DND-41 (cell line): ENCODE results near the gene SERPINA3.

Experiments used
- ATAC-seq: fragments of 200-7000 bp; cut with Tn5 transposase; 3 replicates; pipeline ENCODE4 v1.9.1; 2021; ENCODE audit warnings: low read depth; ENCODE audit not compliant: insufficient read depth
- DNase-seq: peaks from one replicate; pipeline ENCODE4 v3.0.0-alpha.2; 2020
- H2AFZ ChIP-seq: 2 replicates; pipeline ENCODE4 v1.6.0; 2012; ENCODE audit warnings: low read depth, low read length
- H3K27ac ChIP-seq: 2 replicates; pipeline ENCODE4 v1.5.1; 2012; ENCODE audit warnings: low read length, inconsistent platforms
- H3K27me3 ChIP-seq: fragments of 200-600 bp; sonication (generic); 2 replicates; pipeline ENCODE4 v1.6.0; 2012; ENCODE audit warnings: low read length, mild to moderate bottlenecking, inconsistent platforms; ENCODE audit not compliant: insufficient read depth, poor library complexity
- H3K36me3 ChIP-seq: 2 replicates; pipeline ENCODE4 v1.5.1; 2012; ENCODE audit warnings: low read length, inconsistent platforms; ENCODE audit not compliant: insufficient read depth
- H3K4me1 ChIP-seq: 2 replicates; pipeline ENCODE4 v1.5.1; 2012; ENCODE audit warnings: mild to moderate bottlenecking, low read length; ENCODE audit not compliant: insufficient read depth
- H3K4me2 ChIP-seq: 2 replicates; pipeline ENCODE4 v1.6.0; 2012; ENCODE audit warnings: mild to moderate bottlenecking, moderate library complexity, low read length, inconsistent platforms; ENCODE audit not compliant: insufficient read depth
- H3K4me3 ChIP-seq, 2 experiments: fragments of 200-600 bp in 1 of 2; shearing (Covaris generic) in 1 of 2; 2 replicates each; pipeline ENCODE4 v1.5.1; 2012 to 2016; ENCODE audit warnings: inconsistent platforms in 2 of 2, low read length in 2 of 2, mild to moderate bottlenecking in 2 of 2, low read depth in 1 of 2, moderate library complexity in 1 of 2
- H3K79me2 ChIP-seq: 2 replicates; pipeline ENCODE4 v1.6.0; 2012; ENCODE audit warnings: low read length, inconsistent platforms; ENCODE audit not compliant: insufficient read depth
- H3K9ac ChIP-seq: 2 replicates; pipeline ENCODE4 v1.6.0; 2012; ENCODE audit warnings: low read depth, mild to moderate bottlenecking, inconsistent platforms, low read length, moderate library complexity
- H3K9me3 ChIP-seq: 2 replicates; pipeline ENCODE4 v1.5.1; 2012; ENCODE audit warnings: low read length, moderate library complexity, mild to moderate bottlenecking, inconsistent platforms; ENCODE audit not compliant: insufficient read depth, severe bottlenecking
- H4K20me1 ChIP-seq: 2 replicates; pipeline ENCODE4 v1.6.0; 2012; ENCODE audit warnings: low read length; ENCODE audit not compliant: insufficient read depth
- CTCF ChIP-seq: IDR thresholded peaks from 2 replicates; pipeline ENCODE4 v1.5.1; 2012; ENCODE audit warnings: borderline replicate concordance, low read length, moderate library complexity, mild to moderate bottlenecking; ENCODE audit not compliant: poor library complexity, severe bottlenecking; ENCODE audit errors: extremely low read depth
- EZH2 ChIP-seq: IDR thresholded peaks from 3 replicates; pipeline ENCODE4 v1.6.1; 2012; ENCODE audit warnings: borderline replicate concordance, low read depth, mild to moderate bottlenecking, moderate library complexity, low read length, inconsistent platforms; ENCODE audit not compliant: severe bottlenecking

The SERPINA3 gene

GRCh38 chr14:94597788-94598187, 14.4 kb upstream of the SERPINA3 start:
- DNase-seq (no peak), ATAC-seq (no peak)
- no peaks in the 10 kb centered on the region for H3K79me2 ChIP-seq
- no peaks in the 10 kb centered on the region for H3K27me3 ChIP-seq
- no peak overlapping the region for H3K9ac ChIP-seq
- H2AFZ ChIP-seq = no peak overlapping the region
- no peak overlapping the region for H3K4me3 ChIP-seq
- no peak overlapping the region for H3K4me2 ChIP-seq
- no peak overlapping the region for H3K27ac ChIP-seq
- H4K20me1 ChIP-seq = no peaks in the 10 kb centered on the region
- no peaks in the 10 kb centered on the region for H3K9me3 ChIP-seq
- TF ChIP-seq CTCF (no peak), EZH2 (no peak)
- H3K4me1 ChIP-seq = no peaks in the 10 kb centered on the region
- H3K36me3 ChIP-seq = no peaks in the 10 kb centered on the region

GRCh38 chr14:94598506-94598815, 13.7 kb upstream of the SERPINA3 start:
- no peaks in the 10 kb centered on the region for H3K9me3 ChIP-seq
- H2AFZ ChIP-seq = no peak overlapping the region
- H3K36me3 ChIP-seq = no peaks in the 10 kb centered on the region

GRCh38 chr14:94598816-94599655, 13.2 kb upstream of the SERPINA3 start:
- no peak for TF ChIP-seq CTCF
- TF ChIP-seq EZH2 = no peak
- ATAC-seq (no peak), DNase-seq (no peak)
- no peaks in the 10 kb centered on the region for H3K27me3 ChIP-seq
- H3K79me2 ChIP-seq = no peaks in the 10 kb centered on the region
- no peaks in the 10 kb centered on the region for H3K4me1 ChIP-seq
- H3K9me3 ChIP-seq = no peaks in the 10 kb centered on the region
- no peak overlapping the region for H2AFZ ChIP-seq
- H3K4me3 ChIP-seq = no peak overlapping the region
- no peaks in the 10 kb centered on the region for H3K36me3 ChIP-seq
- H3K4me2 ChIP-seq = no peak overlapping the region
- H3K27ac ChIP-seq = no peak overlapping the region
- H3K9ac ChIP-seq = no peak overlapping the region
- H4K20me1 ChIP-seq = no peaks in the 10 kb centered on the region

More at GRCh38 chr14:94598506-94598815, 13.7 kb upstream of the SERPINA3 start:
- ATAC-seq = no peak
- no peaks in the 10 kb centered on the region for H4K20me1 ChIP-seq
- H3K4me3 ChIP-seq = no peak overlapping the region
- no peaks in the 10 kb centered on the region for H3K79me2 ChIP-seq
- no peak overlapping the region for H3K4me2 ChIP-seq
- no peak overlapping the region for H3K9ac ChIP-seq
- H3K27me3 ChIP-seq = no peaks in the 10 kb centered on the region
- DNase-seq = no peak
- H3K27ac ChIP-seq = no peak overlapping the region
- no peaks in the 10 kb centered on the region for H3K4me1 ChIP-seq
- TF ChIP-seq EZH2 (no peak), CTCF (no peak)

- Histone ChIP-seq H3K27ac (no peak overlapping the region), H3K9ac (no peak overlapping the region)
- no peak for ATAC-seq
Measured at GRCh38 chr14:94599656-94600004, 12.6 kb upstream of the SERPINA3 start.

More at GRCh38 chr14:94599656-94600004, 12.6 kb upstream of the SERPINA3 start:
- TF ChIP-seq CTCF (no peak), EZH2 (no peak)
- no peak overlapping the region for H2AFZ ChIP-seq
- H3K4me1 ChIP-seq = no peaks in the 10 kb centered on the region
- no peaks in the 10 kb centered on the region for H3K36me3 ChIP-seq
- DNase-seq = no peak
- H3K27me3 ChIP-seq = no peaks in the 10 kb centered on the region
- no peak overlapping the region for H3K4me3 ChIP-seq
- H4K20me1 ChIP-seq = no peaks in the 10 kb centered on the region
- H3K79me2 ChIP-seq = no peaks in the 10 kb centered on the region
- H3K9me3 ChIP-seq = no peaks in the 10 kb centered on the region
- no peak overlapping the region for H3K4me2 ChIP-seq
